K562 (cell line): ENCODE results near the gene UQCRHL. TPM values are rescaled to one million over a fixed set of nuclear protein-coding genes. Genes with fewer than 3 reads are reported as not detected.

Experiments used
- CBFA2T3 ChIP-seq: fragments of 450-650 bp; IDR thresholded peaks from 2 replicates; pipeline ENCODE4 v1.6.1; 2017
- CBX8 ChIP-seq: fragments of 200-600 bp; sonication (generic); IDR thresholded peaks from 2 replicates; pipeline ENCODE4 v1.6.1; 2012; ENCODE audit warnings: borderline replicate concordance, mixed run types, low read depth, mild to moderate bottlenecking, moderate library complexity, mixed read lengths, low read length, control low read depth, inconsistent platforms; ENCODE audit not compliant: poor library complexity, severe bottlenecking; ENCODE audit errors: extremely low read depth
- DPF2 ChIP-seq: fragments of 450-650 bp; IDR thresholded peaks from 2 replicates; pipeline ENCODE4 v1.6.1; 2016
- FOXA3 ChIP-seq, 2 experiments: fragments of 450-650 bp in 1 of 2; sonication (generic) in 1 of 2; formaldehyde crosslinking; IDR thresholded peaks in 1 of 2; conservative IDR thresholded peaks in 1 of 2; 2 replicates each; pipeline versions ENCODE4 v1.4.0 to v1.8.0; 2020 to 2022; ENCODE audit warnings: mild to moderate bottlenecking in 2 of 2, missing genetic modification reagents in 1 of 2
- GABPB1 ChIP-seq: sonication (generic); formaldehyde crosslinking; IDR thresholded peaks from 2 replicates; pipeline ENCODE4 v1.8.0; 2022; ENCODE audit warnings: mild to moderate bottlenecking, missing genetic modification reagents
- KDM1A ChIP-seq, 2 experiments: fragments of 450-650 bp; IDR thresholded peaks; 2 replicates each; pipeline ENCODE4 v1.6.1; 2016; ENCODE audit warnings: mild to moderate bottlenecking in 2 of 2
- MEF2A ChIP-seq: IDR thresholded peaks from 2 replicates; pipeline ENCODE4 v1.6.1; 2011; ENCODE audit warnings: low read depth, mild to moderate bottlenecking, low read length, moderate library complexity; ENCODE audit not compliant: control insufficient read depth
- POLR2AphosphoS2 ChIP-seq: IDR thresholded peaks from 2 replicates; pipeline ENCODE4 v1.6.1; 2012; ENCODE audit warnings: low read length, improper control_type of control experiment
- XRCC4 ChIP-seq: IDR thresholded peaks from one replicate; pipeline ENCODE4 v1.6.1; 2011; ENCODE audit not compliant: insufficient read depth, insufficient read length; ENCODE audit errors: extremely low read depth
- ZNF224 ChIP-seq: sonication (generic); formaldehyde crosslinking; IDR thresholded peaks from 2 replicates; pipeline ENCODE4 v1.8.0; 2022; ENCODE audit warnings: mild to moderate bottlenecking, missing genetic modification reagents
- ZNF830 ChIP-seq: fragments of 250-450 bp; sonication (Bioruptor Pico); IDR thresholded peaks from 2 replicates; pipeline ENCODE4 v1.5.0; 2021; ENCODE audit warnings: mild to moderate bottlenecking
- polyA plus RNA-seq, 8 experiments: library from polyadenylated mRNA; depleted of rRNA in 4 of 8; stranded (reverse) in 5 of 8; unstranded in 3 of 8; fragments of >200 nt; fragmentation: Nextera tagmentation in 2 of 8; fragmentation: Illumina TruSeq in 1 of 8; extraction: Ambion mirVana in 2 of 8; extraction: Trizol in 1 of 8; gene quantifications; 2 replicates each; pipeline versions ENCODE4 v1.2.1 to v1.2.3, GENCODE V29; 2011 to 2014; ENCODE audit warnings: inconsistent platforms in 1 of 8, missing spikeins in 1 of 8
- total RNA-seq, 7 experiments: library from RNA; depleted of rRNA in 6 of 7; stranded (reverse); fragments of >200 nt in 6 of 7; fragmentation: Illumina TruSeq in 2 of 7; extraction: Trizol in 2 of 7; gene quantifications; 2 replicates each; pipeline versions ENCODE4 v1.2.1 to v1.2.3, GENCODE V29; 2011 to 2021; ENCODE audit warnings: low replicate concordance in 1 of 7
- TF ChIP-seq, protein P1 (sequence below): fragments of 450-650 bp; IDR thresholded peaks from 2 replicates; pipeline ENCODE4 v1.6.1; 2017; ENCODE audit warnings: antibody characterized with exemption, mild to moderate bottlenecking
- TF ChIP-seq, protein P2 (sequence below): IDR thresholded peaks from 3 replicates; pipeline ENCODE4 v1.6.1; 2011; ENCODE audit warnings: borderline replicate concordance, mild to moderate bottlenecking, moderate library complexity; ENCODE audit not compliant: insufficient read length; ENCODE audit errors: extremely low read depth
- TF ChIP-seq, protein P3 (sequence below), 2 experiments: IDR thresholded peaks in 1 of 2; conservative IDR thresholded peaks in 1 of 2; 2 replicates each; pipeline ENCODE4 v1.6.1; 2016; ENCODE audit warnings: low read depth in 2 of 2, mild to moderate bottlenecking in 1 of 2, missing compliant biosample characterization in 1 of 2, missing genetic modification characterization in 1 of 2, moderate library complexity in 1 of 2

The UQCRHL gene
- total and polyA plus RNA-seq, 9 of the 15 experiments (the other 6 are each of a cell fraction or from before 2014, with no cell fraction given) = 5.1 to 41.3 (median 21.8) TPM

DNA sequence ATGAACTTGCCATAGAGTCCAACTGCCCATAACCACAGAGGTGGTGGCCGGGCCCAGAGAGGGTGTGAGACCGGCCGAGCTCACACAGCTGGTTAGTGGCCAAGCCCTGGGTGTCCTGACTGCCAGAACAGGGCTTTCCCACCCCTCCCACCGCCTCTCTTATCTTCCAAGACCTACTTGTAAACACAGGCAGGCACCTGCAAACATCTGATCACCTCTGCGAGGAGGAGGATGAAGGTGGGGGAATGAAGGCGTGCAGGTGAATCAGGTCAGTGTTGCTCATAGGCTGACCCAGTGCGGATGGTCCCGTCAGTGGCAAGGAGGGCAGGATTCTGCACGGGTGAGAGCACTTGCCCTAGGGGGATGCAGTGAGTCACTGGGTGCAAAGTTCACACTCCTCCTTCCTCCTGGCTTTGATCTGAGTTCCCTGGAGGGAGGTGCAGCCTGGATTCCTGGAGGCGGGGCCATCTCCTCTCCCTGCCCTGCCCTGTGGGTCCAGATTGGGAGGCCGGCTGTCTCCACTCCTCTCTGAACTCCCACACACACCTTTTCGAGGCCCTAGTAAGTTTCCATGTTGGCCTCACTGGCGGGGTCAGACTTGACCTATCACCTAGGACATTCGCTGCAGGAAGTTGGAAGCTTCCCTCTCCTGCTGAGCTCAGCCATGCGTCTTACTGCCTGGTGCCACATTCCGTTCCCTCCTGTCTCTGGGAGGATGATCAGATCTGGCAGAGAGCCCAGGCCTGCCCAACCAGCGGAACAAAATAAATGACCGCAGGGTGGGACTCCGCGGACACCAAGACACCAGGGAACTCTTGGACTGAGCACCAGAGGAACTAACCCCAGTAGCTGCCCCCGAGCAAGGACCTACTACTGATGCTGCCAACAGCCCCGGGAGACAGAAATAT is 7.3 kb downstream of the UQCRHL start (continued):
- TF ChIP-seq, protein P1, sequence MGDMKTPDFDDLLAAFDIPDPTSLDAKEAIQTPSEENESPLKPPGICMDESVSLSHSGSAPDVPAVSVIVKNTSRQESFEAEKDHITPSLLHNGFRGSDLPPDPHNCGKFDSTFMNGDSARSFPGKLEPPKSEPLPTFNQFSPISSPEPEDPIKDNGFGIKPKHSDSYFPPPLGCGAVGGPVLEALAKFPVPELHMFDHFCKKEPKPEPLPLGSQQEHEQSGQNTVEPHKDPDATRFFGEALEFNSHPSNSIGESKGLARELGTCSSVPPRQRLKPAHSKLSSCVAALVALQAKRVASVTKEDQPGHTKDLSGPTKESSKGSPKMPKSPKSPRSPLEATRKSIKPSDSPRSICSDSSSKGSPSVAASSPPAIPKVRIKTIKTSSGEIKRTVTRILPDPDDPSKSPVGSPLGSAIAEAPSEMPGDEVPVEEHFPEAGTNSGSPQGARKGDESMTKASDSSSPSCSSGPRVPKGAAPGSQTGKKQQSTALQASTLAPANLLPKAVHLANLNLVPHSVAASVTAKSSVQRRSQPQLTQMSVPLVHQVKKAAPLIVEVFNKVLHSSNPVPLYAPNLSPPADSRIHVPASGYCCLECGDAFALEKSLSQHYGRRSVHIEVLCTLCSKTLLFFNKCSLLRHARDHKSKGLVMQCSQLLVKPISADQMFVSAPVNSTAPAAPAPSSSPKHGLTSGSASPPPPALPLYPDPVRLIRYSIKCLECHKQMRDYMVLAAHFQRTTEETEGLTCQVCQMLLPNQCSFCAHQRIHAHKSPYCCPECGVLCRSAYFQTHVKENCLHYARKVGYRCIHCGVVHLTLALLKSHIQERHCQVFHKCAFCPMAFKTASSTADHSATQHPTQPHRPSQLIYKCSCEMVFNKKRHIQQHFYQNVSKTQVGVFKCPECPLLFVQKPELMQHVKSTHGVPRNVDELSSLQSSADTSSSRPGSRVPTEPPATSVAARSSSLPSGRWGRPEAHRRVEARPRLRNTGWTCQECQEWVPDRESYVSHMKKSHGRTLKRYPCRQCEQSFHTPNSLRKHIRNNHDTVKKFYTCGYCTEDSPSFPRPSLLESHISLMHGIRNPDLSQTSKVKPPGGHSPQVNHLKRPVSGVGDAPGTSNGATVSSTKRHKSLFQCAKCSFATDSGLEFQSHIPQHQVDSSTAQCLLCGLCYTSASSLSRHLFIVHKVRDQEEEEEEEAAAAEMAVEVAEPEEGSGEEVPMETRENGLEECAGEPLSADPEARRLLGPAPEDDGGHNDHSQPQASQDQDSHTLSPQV = peak; percentile 64
- TF ChIP-seq ZNF224 (CRISPR knock-in tag) (0 out of 2 replicates have a peak, but pooled peaks have one; percentile 41), MEF2A (no peak), FOXA3 (CRISPR knock-in tag; conservative IDR thresholded peaks at IDR 0.05 in 1 of 2, IDR thresholded peaks at IDR 0.05 in 1 of 2) (no peak), ZNF830 (CRISPR knock-in tag) (no peak), XRCC4 (no peak), POLR2AphosphoS2 (no peak), DPF2 (peak; percentile 14; the same call in 1 of the 2 replicates), KDM1A (IDR thresholded peaks at IDR 0.05) (peak; percentile 67 to 74), CBFA2T3 (peak; percentile 65), CBX8 (no peak), GABPB1 (CRISPR knock-in tag) (peak; percentile 53)
- TF ChIP-seq, protein P2, sequence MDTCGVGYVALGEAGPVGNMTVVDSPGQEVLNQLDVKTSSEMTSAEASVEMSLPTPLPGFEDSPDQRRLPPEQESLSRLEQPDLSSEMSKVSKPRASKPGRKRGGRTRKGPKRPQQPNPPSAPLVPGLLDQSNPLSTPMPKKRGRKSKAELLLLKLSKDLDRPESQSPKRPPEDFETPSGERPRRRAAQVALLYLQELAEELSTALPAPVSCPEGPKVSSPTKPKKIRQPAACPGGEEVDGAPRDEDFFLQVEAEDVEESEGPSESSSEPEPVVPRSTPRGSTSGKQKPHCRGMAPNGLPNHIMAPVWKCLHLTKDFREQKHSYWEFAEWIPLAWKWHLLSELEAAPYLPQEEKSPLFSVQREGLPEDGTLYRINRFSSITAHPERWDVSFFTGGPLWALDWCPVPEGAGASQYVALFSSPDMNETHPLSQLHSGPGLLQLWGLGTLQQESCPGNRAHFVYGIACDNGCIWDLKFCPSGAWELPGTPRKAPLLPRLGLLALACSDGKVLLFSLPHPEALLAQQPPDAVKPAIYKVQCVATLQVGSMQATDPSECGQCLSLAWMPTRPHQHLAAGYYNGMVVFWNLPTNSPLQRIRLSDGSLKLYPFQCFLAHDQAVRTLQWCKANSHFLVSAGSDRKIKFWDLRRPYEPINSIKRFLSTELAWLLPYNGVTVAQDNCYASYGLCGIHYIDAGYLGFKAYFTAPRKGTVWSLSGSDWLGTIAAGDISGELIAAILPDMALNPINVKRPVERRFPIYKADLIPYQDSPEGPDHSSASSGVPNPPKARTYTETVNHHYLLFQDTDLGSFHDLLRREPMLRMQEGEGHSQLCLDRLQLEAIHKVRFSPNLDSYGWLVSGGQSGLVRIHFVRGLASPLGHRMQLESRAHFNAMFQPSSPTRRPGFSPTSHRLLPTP = no peak
- TF ChIP-seq, protein P3, sequence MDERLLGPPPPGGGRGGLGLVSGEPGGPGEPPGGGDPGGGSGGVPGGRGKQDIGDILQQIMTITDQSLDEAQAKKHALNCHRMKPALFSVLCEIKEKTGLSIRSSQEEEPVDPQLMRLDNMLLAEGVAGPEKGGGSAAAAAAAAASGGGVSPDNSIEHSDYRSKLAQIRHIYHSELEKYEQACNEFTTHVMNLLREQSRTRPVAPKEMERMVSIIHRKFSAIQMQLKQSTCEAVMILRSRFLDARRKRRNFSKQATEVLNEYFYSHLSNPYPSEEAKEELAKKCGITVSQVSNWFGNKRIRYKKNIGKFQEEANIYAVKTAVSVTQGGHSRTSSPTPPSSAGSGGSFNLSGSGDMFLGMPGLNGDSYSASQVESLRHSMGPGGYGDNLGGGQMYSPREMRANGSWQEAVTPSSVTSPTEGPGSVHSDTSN (CRISPR knock-in tag; IDR thresholded peaks at IDR 0.05; ENCODE audit: low read depth) = no peak
- TF ChIP-seq, protein P3 (tag; conservative IDR thresholded peaks at IDR 0.05; ENCODE audit: low read depth) = 0 out of 2 replicates have a peak, but pooled peaks have one; percentile 30
